Measurements from ENCODE around the gene TMEM247.

TMEM247 gene

DNA sequence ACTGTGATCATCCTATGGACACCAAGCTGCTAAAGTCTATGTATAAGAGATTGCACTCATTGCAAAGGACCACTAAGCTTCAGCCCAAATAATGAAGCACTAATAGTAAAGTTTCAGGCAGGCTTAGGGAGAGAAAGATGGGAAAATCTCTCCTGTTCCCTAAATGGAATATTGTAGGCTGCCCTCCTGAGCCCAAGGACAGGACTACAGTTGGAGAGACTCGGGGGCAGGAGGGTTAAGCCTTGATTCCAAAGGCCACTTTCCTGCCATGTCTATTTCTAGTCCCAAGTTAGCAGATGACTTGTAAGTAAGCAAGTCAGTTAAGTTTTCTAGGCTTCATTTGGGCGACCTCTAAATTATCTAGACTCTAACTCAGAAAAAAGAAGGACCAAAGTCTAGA, 9.0 kb downstream of the TMEM247 start:
- no peak for DNase-seq (ENCODE audit: low read depth in 1 of 2, low spot score in 1 of 2)

DNA sequence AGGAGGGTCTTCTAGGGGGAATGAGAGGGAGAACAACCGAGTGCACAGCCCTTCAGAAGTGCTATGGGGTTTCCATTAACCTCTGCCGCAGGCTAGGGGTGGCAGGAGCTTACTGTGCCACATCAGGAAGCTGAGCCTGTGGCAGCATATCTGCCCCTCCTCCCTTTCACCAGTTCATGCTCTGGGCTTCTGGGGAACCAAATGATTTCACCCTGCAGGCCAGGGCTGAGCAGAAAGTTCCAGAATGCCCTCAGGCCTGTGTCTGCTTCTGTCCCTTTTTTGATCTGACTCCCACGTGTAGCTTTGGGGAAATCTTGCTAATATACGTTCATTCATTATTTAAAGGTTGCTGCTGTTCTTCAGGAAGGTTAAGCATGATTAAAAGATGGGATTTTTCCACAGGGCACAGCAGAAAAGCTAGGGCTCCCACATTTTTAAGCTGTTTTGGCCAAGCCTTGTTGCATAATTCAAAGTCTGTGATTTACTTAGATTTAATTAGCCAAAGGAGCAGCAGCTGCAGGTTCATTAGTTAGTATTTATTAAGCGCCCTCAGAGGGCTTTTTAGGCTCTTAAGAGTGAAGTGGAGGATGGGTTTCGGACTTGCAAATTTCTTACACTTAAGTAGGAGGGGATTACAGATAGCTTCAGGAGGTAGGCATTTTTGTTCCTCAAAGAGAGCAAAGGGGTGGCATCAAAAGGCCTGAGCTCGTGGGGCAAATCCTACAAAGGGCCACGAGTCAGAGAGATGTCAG, 10.2 kb downstream of the TMEM247 start:
- no peak for DNase-seq (ENCODE audit: low read depth in 1 of 2, low spot score in 1 of 2)

DNA sequence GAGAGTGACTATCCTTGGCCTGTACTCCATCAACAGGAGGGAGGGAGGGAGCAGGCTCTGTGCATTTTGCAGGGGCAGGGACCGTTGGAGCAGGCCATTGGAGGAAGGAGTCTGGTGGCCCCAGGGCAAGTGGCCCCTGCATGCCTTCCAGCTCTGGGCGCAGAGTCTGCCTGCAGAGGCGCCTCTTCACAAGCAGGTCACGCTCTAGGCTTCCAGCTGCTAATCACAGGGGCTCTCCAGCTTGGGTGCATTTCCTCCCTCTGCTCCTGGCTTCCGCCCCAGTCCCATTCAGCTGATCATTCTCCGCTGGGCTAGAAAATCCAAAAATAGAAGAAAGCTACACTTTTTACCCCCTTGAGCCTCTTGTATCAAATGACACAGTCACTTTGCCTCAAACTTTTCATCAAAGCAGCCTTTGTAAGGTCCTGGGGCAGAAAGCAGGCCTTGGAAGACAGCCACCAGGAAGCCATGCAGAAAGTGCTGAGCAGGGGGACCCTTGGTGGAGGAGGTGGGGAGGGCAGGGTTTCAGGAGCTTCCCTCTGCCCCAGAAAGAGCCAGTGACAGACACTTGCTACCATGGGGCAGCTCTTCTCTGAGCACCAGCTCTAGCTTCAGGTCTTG, 11.3 kb downstream of the TMEM247 start:
- DNase-seq (ENCODE audit: low read depth in 1 of 2, low spot score in 1 of 2) = no peak

DNA sequence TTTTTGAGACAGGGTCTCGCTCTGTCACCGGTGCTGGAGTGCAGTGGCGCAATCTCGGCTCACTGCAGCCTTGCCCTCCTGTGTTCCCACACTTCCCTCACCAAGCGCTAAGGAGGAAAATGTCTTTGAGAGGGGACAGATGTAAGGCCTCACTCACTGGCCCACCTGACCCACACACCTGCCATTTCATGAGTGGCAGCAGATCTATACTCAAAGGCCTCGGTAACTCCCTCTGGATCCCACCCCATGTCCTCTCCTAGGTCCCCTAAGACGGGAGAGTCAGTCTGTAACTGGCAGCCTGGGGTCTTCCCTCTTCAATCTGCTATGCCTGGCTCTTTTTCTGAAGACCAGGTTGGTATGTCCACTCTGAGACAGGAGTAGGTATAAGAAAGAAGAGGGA, 12.9 kb downstream of the TMEM247 start:
- no peak for DNase-seq (ENCODE audit: low read depth in 1 of 2, low spot score in 1 of 2)

DNA sequence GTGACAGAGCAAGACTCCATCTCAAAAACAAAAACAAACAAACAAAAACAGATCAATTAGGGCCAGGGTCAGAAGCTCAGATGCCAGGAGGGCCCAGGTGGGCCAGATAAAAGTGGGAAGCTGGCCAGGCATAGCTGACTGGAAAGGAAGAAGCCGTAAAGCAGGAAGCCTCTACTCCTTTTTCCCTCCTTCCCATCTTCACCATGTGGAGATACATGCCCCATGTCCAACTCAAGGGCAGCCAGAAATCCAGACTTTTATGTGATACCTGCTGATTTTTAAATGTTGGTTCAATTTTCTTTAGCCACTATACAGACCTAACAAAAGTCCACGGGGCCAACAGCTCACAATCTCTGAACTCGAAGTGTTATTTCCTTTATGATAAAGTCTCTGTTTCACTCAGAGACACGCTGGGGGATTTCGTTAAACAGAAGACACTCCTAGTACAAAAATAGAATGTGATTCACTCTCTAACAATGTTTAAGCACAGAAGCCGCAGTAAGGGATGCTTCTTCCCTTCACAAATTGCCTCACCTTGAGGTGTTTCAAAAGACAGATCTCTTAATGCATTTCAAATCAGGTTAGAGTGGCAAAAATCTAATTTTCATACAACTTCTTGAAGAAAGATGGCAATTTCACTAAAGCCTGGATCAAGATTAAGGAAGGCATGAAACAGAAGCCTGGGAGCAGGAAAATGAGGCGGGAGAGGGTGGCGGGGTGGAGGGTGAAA, 14.0 kb downstream of the TMEM247 start:
- no peak for DNase-seq (ENCODE audit: low read depth in 1 of 2, low spot score in 1 of 2)

DNA sequence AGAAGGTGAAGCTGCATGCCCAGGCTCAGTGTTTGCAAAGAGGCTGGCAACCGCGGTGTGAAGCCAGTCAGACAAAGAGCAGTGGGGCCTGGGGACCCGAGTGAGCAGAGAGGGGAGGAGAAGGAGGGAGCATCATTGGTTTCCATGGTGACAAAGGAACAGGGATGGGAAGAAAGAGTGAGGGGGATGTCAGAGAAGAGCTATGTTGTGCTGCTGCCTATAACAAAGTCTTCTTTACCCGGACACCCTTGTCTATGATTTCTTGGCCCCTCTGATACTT, 14.5 kb downstream of the TMEM247 start:
- no peak for DNase-seq (ENCODE audit: low read depth in 1 of 2, low spot score in 1 of 2)

DNA sequence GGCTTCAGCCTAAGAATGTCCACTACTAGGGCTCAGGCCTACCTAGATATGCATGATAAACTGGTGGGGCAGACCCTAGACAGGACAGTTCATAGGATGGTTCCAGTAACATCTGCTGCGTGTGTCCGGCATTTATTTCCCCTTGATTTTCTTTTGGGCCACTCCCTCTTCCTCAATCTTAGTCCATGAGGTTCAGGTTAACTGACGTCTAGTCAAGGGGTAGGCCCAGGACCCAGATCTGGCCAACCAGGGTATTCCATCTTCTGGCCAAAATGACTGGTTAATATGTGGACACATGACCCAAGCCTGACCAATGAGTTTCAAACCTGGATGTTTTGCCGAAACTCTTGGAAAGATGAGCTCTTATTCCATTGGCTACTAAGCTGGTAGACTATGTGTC, 15.2 kb downstream of the TMEM247 start:
- DNase-seq (ENCODE audit: low read depth in 1 of 2, low spot score in 1 of 2) = no peak

DNA sequence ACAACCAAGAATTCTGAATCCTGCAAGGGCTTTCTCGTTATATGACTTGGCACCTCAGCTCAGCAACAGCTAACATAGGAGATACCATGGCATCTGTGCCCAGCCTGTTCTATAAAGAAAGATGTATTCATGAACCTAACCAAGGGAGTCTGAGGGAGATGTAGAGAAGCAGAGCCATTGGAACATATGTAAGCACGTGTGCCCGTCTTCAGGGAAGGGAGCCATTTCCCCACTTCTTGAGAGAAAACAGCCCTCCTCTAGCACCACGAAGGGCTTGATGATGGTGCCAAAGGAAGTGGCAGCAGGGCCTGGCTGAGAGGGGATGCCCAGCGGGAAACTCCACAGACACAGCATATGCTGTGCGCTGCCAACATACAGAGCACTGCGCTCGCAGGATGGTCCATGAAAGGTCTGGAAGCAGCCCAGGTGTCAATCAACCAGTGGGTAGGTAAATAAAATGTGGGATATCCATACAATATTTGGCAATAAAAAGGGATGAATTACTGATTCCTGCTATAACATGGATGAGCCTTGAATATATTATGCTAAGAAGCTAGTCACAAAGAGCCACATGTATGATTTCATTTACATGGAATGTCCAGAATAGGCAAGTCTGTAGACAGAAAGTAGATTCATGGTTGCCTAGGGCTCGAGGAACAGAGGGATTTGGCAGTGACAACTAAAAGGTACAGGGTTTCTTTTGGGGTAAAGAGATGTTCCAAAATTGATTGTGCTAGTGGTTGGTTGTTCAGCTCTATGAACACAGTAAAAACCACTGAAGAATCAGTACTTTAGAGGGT, 16.1 kb downstream of the TMEM247 start:
- no peak for DNase-seq (ENCODE audit: low read depth in 1 of 2, low spot score in 1 of 2)

DNA sequence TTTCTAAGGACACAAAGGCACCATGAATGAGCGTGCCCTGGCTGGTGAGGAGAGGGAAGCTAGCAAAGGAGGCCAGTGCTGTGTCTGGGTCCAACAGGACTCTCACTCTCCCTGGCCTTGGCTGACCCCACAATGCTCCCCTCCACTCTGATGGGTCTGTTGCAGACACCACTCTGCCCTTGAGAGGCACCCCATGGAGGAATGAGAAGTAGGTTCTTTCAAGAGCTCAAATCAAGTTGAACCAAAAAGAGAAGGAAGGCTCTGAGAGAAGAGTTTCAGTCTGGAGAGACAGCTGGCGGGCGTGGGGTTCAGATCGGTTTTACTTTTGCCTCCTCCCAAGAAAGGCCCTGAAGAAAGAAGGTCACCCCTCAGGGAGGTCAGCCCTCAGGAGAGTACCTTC, 18.4 kb downstream of the TMEM247 start:
- no peak for DNase-seq (ENCODE audit: low read depth in 1 of 2, low spot score in 1 of 2)

DNA sequence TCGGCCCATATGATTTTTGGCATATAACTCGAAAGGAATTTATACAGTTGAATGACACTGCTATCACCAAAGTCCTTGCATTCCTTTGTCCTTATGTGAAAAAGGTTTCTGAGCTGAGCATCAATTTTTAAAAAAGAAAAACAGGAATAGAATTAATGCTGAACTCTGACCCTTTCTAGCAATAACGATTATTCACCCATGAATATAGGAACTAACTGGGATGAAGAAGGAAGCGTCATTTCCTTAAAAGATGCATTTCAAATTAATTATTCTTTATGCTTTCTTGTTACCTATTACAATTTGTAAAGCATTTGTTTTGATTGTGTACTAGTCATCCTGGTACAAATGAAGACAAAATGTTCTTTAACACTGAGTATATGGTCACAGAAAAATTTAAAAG, 19.3 kb downstream of the TMEM247 start:
- DNase-seq (ENCODE audit: low read depth in 1 of 2, low spot score in 1 of 2) = no peak

DNA sequence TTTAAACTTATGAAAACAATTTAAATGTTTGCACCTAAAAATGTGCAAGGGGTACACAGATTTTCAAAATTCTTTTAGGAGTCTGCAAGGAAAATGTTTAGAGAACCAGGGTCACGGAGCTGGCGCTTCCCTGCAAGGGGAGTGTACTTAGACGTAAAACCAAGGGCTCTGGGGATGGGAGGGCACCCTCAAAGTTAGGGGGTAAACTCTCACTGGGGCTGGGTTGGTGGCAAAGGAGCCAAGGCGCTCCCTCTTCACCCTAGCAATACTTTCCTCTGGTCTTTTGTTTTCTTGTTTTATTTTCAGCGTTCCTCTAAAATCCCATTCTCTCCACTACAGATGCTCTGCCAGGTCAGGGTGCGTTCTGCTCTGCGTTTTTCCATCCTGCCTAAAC, 20.0 kb downstream of the TMEM247 start:
- no peak for DNase-seq (ENCODE audit: low read depth in 1 of 2, low spot score in 1 of 2)

DNA sequence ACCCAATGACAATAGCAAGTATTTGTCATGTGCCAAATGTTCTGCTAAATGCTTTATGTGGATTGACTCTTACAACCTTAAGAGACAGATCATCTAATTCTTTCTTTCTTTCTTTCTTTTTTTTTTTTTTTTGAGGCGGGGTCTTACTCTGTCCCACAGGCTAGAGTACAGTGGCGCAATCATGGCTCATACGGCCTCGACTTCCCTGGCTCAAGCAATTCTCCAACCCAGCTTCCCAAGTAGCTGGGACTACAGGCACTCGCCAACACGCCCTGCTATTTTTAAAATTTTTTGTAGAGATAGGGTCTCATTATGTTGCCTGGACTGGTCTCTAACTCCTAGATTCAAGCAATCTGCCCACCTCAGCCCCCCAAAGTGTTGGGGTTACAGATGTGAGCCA, 21.4 kb downstream of the TMEM247 start:
- no peak for DNase-seq (ENCODE audit: low read depth in 1 of 2, low spot score in 1 of 2)

DNA sequence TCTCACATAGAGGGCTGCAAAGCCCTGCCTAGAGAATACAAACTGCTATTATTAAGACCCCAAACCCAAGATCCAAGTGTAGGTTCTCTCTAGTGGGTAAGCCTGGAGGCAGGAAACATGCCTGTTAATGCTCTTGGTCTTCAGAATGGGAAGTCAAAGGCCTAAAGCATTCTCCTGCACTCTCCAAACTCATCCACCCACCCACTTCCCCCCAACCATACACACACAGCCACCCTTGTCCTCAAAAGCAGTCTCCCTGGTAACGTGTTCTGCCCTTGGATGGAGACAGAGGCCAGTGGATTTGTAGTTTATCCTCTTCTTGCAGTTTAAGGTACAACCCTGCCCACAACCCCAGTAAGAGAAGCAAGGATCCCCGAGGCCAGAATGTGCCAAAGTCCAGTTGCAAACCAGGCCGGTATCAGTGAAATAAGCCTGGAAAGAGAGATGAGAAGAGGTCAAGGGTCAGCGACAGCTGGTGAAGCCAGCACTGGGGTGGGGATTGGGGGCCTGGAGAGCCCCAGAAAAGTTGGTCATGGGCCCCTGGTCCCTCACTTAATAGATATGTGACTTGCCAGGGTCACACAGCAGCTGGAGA, 23.0 kb downstream of the TMEM247 start:
- no peak for DNase-seq (ENCODE audit: low read depth in 1 of 2, low spot score in 1 of 2)

DNA sequence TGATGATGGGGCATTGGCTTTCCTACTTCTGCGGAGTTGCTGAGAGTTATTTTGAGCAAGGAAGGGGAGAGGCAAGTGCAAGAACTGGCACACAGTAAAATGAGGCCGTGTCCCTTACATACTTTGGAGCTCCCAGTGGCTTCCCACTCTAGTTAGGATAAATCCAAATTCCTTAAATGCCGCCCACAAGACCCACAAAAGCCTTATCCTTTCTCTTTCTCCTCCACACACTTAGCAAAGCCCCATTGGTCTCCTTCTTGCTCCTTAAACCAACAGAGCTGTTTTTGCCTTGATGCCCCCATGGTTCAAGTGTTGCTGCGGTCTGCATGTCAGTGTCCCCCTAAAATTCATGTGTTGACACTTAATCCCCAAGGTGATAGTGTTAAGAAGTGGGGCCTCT, 24.3 kb downstream of the TMEM247 start:
- no peak for DNase-seq (ENCODE audit: low read depth in 1 of 2, low spot score in 1 of 2)

DNA sequence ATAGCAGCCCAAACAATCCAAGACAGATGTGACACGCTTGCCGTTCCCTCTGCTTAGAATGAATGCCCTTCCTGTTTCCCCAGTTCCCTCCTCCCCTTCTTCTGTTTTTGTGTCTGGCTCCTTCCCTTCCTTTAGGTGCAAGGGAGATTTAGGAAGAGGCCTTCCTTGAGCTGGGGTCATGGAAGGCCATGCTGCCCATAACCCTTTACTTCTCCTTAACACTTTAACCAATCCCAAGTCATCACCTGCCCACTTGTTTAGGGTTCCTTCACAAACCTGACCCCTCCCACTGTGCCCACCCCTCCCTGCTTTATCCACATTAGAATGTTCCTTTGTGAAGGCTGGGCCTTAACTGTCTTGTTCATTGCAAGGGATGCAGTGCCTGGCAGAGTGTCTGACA, 24.9 kb downstream of the TMEM247 start:
- no peak for DNase-seq (ENCODE audit: low read depth in 1 of 2, low spot score in 1 of 2)

DNA sequence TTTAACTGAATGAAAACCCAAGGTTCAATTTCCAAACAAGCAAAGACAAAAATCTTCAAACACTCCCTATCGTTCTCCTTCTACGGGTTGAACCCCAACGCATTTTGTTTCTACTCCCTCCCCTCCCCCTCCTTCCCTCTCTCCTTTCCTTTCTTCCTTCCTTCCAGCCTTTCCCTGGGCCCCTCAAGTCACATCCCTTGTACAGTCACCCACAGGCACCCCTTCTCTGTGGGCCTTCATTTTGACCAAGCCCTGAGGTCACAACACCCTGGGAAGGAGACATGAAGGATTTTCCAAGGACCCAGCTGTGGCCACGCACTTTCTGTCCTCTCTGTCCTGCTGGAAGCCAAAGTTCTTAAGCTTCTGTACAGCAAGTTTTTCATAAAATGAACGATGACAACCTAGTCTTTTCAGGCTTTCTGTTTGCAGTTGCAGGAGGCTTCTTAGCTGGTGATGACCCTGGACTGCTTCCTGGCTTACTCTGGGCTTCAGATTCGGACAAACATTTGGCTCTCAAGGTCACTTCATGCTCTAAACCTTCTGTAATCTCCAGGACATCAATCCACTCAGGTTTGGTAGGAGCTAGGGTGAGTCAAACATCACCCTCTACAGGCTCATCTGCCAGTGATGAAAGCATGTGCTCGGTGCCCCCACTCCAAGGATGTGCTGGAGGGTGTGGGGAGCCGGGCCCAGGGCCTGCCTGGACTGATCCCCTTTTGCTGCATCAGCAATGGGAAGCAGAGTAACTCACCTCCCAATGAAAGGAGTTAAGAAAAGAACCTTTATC, 25.5 kb downstream of the TMEM247 start:
- DNase-seq (ENCODE audit: low read depth in 1 of 2, low spot score in 1 of 2) = no peak

DNA sequence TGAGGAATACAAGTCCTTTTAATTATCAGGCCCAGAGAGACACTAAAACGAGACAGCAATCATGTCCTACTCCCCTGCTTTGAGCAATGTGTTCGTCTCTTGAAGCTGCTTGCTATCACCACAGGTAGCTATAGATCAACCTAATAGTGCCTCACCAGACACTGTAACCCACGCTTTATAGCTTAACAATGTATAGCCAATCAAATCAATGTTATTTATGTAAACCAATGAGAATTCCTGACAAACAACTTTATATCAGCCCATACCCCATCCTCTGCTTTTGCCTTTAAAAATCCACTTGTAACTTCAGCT, 26.1 kb downstream of the TMEM247 start:
- DNase-seq (ENCODE audit: low read depth in 1 of 2, low spot score in 1 of 2) = no peak

DNA sequence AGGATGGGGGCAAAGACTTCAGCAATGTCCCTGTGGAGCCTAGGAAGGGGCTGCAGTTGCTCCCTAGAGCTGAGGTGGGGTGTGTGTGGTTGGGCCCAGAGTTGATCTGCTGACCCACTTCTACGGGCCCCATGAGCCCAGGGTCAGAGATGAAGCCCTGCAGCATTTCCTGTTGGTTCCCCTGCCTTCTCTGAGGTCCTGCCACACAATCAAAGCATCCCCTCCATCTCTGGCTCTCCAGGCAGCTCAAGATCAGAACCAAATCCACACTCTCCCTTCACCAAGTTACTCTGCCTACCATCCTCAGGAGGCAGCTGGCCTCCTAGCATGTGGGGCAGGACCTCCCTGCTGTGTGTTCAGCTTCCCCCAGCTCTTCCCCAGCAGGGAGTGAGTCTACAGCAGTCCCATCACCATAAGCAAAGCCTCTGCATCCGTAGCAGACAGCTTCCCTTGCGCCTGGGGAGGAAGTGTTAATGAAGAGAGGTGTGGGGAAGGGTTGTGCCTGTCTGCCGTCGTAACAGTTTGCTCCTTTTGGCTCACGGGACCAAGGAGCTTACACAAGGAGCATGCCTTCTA, 26.9 kb downstream of the TMEM247 start:
- DNase-seq (ENCODE audit: low read depth in 1 of 2, low spot score in 1 of 2) = no peak

DNA sequence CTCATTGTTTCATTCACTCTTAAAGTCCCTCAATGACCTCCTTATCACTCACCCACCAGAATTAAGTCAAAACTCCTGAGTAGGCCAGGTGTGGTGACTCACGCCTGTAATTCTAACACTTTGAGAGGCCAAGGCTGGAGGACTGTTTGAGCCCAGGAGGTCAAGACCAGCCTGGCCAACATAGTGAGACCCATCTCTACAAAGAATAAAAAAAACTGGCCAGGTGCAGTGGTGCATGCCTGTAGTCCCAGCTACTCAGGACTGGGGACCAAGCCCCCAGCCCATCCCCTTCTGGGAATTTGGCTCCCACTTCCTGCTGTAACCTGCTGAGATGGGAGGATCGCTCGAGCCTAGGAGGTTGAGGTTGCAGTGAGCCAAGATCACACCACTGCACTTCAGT, 28.9 kb downstream of the TMEM247 start:
- no peak for DNase-seq (ENCODE audit: low read depth in 1 of 2, low spot score in 1 of 2)

DNA sequence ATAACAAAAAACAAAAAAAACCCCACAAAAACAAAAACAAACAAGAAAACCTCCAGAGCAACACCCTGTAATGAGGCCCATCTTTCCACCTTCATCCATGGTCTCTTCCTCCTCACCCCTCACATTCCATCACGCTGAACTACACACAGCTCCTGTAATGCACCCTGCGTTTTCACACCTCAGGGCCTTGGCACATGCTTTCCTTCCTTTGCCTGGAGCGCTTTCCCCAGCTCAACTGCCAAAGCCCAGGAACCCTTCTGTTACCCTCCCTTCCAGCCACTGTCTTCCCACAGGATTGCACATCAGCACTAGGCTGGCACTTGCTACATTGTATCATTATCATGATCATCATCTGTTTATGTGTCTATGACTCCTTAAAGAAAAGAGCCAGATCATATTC, 29.4 kb downstream of the TMEM247 start:
- no peak for DNase-seq (ENCODE audit: low read depth in 1 of 2, low spot score in 1 of 2)

DNA sequence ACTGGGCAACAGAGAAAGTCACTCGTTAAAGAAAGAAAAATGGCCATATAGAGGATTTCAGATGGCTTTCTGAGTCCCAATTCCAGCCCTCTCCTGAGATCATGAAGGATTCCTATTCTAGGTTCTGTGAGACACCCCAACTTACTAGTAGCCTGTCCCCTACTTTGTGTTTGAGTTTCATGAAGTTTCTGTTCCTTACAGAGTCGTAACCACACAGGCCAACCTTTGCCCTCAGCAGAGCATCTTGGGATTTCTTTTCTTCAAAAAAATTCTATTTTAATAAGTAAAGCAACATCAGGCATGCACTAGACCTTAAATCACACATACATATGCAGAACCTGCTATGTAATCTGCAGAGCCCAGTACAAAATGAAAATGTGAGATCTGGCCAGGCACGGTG, 30.4 kb downstream of the TMEM247 start:
- DNase-seq (ENCODE audit: low read depth in 1 of 2, low spot score in 1 of 2) = no peak
